ENCODE data around the gene HMOX2. TPM values are rescaled to one million over a fixed set of nuclear protein-coding genes. Genes with fewer than 3 reads are reported as not detected.

The HMOX2 gene
- total and polyA plus RNA-seq, 3 donors from 2014 or later, result 67.3 to 216 (median 92.0) TPM

DNA sequence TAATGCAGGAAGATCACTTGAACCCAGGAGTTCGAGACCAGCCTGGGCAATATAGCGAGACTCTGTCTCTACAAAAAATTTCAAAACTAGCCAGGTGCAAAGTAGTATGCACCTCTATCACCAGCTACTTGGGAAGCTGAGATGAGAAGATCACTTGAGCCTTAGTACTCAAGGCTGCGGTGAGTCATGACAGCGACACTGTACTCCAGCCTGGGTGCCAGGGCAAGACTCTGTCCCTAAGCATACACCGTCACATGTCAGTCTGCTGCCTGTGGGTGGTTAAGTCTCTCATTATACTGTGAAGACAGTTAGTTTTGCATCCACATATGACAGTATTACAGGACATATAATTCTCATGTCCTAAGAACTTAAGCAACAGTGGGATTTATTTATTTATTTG is 23.5 kb upstream of the HMOX2 start:
- Histone ChIP-seq H3K27ac (no peak overlapping the region), H3K9me3 (no peaks in the 10 kb centered on the region), H3K27me3 (no peaks in the 10 kb centered on the region), H3K4me3 (no peak overlapping the region), H3K4me1 (no peaks in the 10 kb centered on the region), H3K36me3 (ENCODE audit: low read depth, missing control alignments) (no peaks in the 10 kb centered on the region)
- intact Hi-C loops (cut with DNase I; ENCODE audit: low total_unique reads), result no loop called here
- no peak for TF ChIP-seq POLR2A (IDR thresholded peaks at IDR 0.05)
- TF ChIP-seq, protein P1, sequence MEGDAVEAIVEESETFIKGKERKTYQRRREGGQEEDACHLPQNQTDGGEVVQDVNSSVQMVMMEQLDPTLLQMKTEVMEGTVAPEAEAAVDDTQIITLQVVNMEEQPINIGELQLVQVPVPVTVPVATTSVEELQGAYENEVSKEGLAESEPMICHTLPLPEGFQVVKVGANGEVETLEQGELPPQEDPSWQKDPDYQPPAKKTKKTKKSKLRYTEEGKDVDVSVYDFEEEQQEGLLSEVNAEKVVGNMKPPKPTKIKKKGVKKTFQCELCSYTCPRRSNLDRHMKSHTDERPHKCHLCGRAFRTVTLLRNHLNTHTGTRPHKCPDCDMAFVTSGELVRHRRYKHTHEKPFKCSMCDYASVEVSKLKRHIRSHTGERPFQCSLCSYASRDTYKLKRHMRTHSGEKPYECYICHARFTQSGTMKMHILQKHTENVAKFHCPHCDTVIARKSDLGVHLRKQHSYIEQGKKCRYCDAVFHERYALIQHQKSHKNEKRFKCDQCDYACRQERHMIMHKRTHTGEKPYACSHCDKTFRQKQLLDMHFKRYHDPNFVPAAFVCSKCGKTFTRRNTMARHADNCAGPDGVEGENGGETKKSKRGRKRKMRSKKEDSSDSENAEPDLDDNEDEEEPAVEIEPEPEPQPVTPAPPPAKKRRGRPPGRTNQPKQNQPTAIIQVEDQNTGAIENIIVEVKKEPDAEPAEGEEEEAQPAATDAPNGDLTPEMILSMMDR (IDR thresholded peaks at IDR 0.05), result no peak
- 94 to 100% methylated on average over 5 of the region's 5 CpGs for WGBS, 2 donors
- DNase-seq, result no peak

DNA sequence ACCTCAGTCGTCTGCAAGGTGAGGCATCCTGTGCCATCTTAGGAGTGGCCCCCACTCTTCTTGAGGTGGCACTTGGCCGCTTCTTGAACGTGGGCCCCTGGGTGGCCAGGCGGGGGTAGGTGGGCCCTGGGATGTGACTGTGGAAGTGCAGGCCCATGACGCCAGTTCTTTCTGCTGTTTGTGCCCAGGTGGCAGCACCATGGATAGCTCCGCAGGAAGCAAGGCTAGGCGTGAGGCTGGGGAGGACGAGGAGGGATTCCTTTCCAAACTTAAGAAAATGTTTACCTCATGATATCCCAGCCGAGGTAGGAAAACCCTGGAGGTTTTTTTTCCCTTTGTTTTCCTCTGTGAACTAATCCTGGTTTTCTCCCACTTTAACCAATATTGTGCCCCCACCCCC is 21.6 kb upstream of the HMOX2 start:
- intact Hi-C loops (cut with DNase I; ENCODE audit: low total_unique reads), result no loop called here
- Histone ChIP-seq H3K27ac (no peak overlapping the region), H3K4me1 (peaks cover 6% of the 10 kb centered on the region), H3K4me3 (no peak overlapping the region), H3K9me3 (no peaks in the 10 kb centered on the region), H3K27me3 (no peaks in the 10 kb centered on the region), H3K36me3 (ENCODE audit: low read depth, missing control alignments) (no peaks in the 10 kb centered on the region)
- WGBS, 2 donors, result 78 to 87% methylated on average over 9 of the region's 9 CpGs
- no peak for TF ChIP-seq POLR2A (IDR thresholded peaks at IDR 0.05)
- TF ChIP-seq, protein P1 (IDR thresholded peaks at IDR 0.05), result no peak
- DNase-seq, result no peak

DNA sequence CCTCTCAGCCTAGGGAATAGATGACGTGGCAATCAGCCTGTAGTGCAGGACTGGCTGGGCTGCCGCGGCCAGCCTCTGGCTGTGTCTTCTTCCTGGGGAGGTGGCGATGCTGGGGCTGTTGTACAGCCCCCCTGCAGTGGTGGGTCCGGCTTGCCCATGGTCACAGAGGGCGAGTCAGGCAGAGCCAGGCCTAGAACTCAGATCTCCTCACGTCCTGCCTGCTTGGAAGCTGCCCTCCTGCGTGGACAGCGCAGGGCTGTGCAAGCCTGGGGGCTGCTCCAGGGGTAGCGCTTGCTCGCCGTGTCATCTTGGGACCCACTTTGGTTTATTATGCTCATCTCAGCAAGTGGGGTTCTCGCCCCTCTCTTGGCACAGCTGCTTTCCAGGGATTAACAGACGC is 21.1 kb upstream of the HMOX2 start:
- TF ChIP-seq, protein P1 (IDR thresholded peaks at IDR 0.05), result no peak
- TF ChIP-seq POLR2A (IDR thresholded peaks at IDR 0.05), result no peak
- peaks cover 6% of the 10 kb centered on the region for H3K4me1 ChIP-seq
- no peak overlapping the region for H3K4me3 ChIP-seq
- H3K27ac ChIP-seq, result no peak overlapping the region
- H3K27me3 ChIP-seq, result no peaks in the 10 kb centered on the region
- WGBS, 2 donors, result 82 to 87% methylated on average over 9 to 14 of the region's 14 CpGs
- no peaks in the 10 kb centered on the region for H3K36me3 ChIP-seq (ENCODE audit: low read depth, missing control alignments)
- intact Hi-C loops (cut with DNase I; ENCODE audit: low total_unique reads), result no loop called here
- H3K9me3 ChIP-seq, result no peaks in the 10 kb centered on the region
- DNase-seq, result no peak

DNA sequence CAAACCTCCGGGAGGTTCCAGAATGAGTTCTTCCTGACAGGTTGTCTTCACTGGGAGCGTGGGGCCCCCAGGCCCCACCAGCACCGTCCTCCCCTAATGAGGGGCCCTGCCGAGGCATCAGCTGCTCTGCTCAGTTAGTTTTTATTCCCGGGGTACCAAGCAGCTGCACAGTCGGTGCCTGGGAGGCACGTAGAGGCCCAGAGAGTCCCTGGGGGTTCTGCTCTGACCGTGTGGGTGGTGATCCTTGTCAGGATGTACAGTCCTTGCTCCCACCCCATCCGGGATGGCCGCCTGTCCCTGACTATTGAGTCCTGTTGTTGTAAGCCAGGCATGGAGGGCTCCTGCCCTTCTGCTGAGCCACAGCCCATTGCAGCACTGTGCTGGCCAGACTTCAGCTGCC is 20.2 kb upstream of the HMOX2 start:
- Histone ChIP-seq H3K27ac (no peak overlapping the region), H3K4me3 (no peak overlapping the region), H3K27me3 (no peaks in the 10 kb centered on the region), H3K36me3 (ENCODE audit: low read depth, missing control alignments) (no peaks in the 10 kb centered on the region), H3K9me3 (no peaks in the 10 kb centered on the region), H3K4me1 (peaks cover 6% of the 10 kb centered on the region)
- no peak for DNase-seq
- intact Hi-C loops (cut with DNase I; ENCODE audit: low total_unique reads), result no loop called here
- TF ChIP-seq POLR2A (IDR thresholded peaks at IDR 0.05), result no peak
- TF ChIP-seq, protein P1 (IDR thresholded peaks at IDR 0.05), result no peak
- 69 to 75% methylated on average over 7 to 10 of the region's 10 CpGs for whole genome bisulfite sequencing, 2 donors

GRCh38 chr16:4460936-4461249 is 15.3 kb upstream of the HMOX2 start:
- TF ChIP-seq, protein P1 (IDR thresholded peaks at IDR 0.05), result no peak
- TF ChIP-seq POLR2A (IDR thresholded peaks at IDR 0.05), result no peak
- Histone ChIP-seq H3K36me3 (ENCODE audit: low read depth, missing control alignments) (no peaks in the 10 kb centered on the region), H3K27me3 (no peaks in the 10 kb centered on the region), H3K27ac (no peak overlapping the region), H3K9me3 (no peaks in the 10 kb centered on the region), H3K4me3 (no peak overlapping the region), H3K4me1 (peaks cover 6% of the 10 kb centered on the region)
- 89 to 90% methylated on average over 5 of the region's 5 CpGs for WGBS, 2 donors
- DNase-seq, result no peak
- intact Hi-C loops (cut with DNase I; ENCODE audit: low total_unique reads), result no loop called here
